GM18868 (cell line): ENCODE measurements around the gene PRKAG2.

Experiments
- ATAC-seq: cut with Tn5 transposase; IDR thresholded peaks from one replicate; pipeline ENCODE4 v1.9.1; 2021; ENCODE audit warnings: mild to moderate bottlenecking, moderate library complexity; ENCODE audit not compliant: unreplicated experiment

The PRKAG2 gene

DNA sequence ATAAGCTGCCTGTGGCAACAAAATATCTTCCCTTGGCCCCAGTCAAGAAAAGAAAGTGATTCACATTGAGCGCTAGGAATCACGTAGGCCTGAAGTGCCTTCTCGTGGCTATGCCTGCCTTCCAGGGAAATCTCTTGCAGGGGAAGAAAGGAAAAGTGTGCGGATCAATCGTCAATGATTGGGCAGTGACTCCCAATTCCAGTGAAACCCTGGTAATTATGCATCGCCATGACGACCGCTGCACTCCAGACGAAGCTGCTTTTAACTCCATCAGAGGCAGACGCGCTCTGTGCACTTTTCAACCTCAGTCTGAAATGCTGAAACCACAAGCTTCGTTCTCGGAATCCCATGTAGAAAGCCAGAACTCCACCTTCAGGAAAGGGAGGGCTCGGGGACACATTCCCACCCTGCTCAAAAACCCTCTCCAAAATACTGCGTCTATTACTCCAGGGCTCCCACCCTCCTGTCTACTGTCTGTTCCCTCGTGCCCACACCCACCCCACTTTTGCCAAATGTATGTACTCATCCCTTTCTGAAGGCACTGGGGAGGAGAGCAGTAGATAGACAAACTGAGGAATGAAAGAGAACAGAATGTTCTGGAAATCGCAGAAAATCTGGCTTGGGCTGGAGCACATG lies 24.2 kb upstream of the PRKAG2 start:
- no peak for ATAC-seq

GRCh38 chr7:151900591-151900985 lies 23.7 kb upstream of the PRKAG2 start:
- no peak for ATAC-seq

DNA sequence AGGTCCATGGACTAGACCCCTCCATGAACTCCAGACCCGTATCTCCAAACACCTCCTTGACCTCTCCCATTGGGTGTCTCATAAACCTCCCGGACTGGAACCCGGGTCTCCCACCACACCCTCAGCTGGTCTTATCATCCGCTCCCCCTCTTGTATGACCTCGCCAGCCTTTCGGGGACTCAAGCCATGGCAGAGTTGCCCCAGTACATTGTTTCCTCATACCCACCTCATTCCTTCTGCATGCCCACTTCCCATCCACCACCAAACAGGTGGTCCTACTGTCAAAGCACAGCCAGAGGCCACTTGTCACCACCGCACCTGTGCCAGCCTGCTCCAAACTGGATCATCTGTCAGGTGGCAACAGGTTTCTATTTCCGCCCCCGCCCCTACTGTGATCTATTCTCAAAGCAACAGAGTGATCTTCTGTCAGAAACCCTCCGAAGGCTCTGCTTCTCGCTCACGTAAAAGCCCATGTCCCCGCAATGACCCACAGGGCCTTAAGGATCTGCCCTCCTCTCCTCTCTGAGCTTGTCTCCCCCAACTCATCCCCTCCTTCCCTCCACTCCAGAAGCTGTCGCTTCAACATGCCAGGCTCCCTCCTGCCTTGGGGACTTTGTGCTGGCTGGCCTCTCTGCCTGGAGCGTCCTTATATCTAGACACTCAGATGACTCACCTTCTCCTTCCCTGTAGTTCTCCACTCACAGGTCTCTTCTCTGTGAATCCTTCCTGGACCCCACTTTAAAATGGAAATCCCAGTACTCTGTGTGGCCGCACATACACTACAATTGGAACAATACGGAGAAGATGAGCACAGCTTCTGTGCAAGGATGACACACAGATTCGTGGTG lies 22.8 kb upstream of the PRKAG2 start:
- ATAC-seq, result no peak

- ATAC-seq, result no peak
These were observed 21.2 kb upstream of the PRKAG2 start for GRCh38 chr7:151897951-151898686.

DNA sequence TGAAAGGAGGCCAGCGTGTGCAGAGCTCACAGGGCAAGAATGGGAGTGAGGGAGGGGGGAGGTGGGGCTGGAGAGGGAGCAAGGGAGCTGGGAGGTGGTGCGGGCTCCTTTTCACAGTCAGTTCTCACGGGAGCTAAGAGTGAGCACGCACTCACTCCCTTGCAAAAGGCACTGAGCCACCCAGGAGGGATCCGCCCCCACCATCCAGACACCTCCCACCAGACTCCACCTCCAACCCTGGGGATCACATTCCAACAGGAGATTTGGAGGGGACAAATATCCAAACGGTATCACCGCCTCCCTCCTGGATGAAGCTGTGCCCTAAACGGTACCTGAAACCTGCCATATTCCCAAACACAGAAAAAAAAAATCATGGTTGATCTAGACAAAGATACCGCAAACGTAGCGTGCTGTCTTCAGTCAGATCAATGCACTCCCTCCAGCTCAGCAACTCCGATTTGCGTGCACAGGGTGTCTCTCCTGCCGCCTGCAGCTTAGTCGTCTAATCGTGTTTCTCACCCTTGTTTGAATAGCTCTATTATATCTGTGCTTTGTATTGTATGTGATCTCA lies 20.3 kb upstream of the PRKAG2 start:
- no peak for ATAC-seq

- ATAC-seq, result no peak
These were observed 19.6 kb upstream of the PRKAG2 start for GRCh38 chr7:151896486-151896885.

GRCh38 chr7:151896086-151896485 lies 19.2 kb upstream of the PRKAG2 start:
- ATAC-seq, result no peak

DNA sequence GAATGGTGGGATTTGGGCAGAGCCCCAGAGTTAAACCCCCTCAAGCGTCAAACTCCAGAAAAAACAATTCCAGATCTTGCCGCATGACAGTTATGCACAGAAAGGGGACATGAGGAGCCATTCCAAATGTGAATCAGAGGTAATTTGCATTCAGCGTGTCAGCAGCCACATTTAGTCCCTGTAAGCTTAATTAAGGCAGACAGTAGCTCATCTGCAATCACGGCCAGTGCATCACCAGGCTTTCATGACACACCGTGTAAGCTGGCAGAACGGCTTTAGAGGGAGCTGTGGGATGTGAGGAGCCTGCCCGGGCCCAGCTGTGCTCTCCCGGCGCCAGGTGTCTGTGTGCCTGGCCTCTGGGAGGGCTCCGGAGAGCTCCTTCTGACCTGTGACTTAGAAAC lies 18.7 kb upstream of the PRKAG2 start:
- no peak for ATAC-seq

GRCh38 chr7:151895008-151895630 lies 18.2 kb upstream of the PRKAG2 start:
- no peak for ATAC-seq

- no peak for ATAC-seq
These were observed 17.4 kb upstream of the PRKAG2 start for GRCh38 chr7:151894111-151895007.

GRCh38 chr7:151893405-151893923 lies 16.5 kb upstream of the PRKAG2 start:
- no peak for ATAC-seq

DNA sequence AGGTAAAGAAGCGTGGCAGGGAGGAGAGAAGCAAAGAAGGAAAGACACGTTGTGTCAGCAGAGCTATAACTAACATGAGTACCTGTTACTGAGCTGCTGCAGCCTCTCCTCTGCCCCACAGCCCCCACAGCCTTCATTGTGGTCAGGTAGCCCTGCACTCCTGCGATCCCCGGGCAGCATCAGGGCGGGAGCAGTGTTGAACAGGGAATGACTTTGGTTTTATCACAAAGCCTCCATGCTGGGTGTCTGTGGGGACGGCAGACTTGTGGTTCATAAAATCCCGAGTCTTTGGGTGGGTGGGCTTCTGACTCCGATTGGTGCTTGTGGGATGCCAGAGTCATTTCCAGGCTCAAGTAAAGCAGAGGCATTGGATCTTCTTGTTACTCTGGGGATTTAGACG lies 14.8 kb upstream of the PRKAG2 start:
- ATAC-seq, result no peak

- ATAC-seq, result no peak
These were observed 14.3 kb upstream of the PRKAG2 start for GRCh38 chr7:151891182-151891581.

DNA sequence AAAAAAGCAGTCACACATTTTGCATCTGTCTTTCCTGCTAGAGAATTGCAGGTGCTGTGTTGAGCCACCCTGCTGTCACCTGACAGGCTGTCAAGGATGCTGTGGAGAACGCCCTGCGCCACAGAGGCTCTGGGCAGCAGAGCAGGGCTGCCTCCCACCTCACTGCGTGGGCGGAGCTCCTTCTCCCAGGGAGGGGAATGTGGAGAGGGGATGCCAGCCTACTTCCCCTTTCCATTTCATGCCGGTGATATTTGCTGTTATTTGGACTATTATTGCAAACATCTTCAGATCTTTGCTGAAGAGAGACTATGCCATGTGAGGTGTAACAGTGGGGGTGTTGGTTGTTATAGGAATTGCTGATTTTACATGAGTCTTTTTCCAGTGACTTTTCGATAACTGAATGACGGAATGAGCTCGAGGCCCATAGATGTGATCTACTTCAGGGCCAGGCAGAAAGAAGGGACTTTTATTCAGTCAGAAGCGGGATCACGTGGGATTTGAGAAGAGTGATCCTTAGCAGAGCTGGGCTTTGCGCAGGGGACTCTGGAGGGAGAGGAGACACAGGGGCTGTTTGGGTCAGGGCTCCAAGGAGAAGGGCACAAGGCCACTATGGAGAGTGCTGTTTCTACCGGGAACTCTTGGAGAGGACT lies 13.6 kb upstream of the PRKAG2 start:
- no peak for ATAC-seq

DNA sequence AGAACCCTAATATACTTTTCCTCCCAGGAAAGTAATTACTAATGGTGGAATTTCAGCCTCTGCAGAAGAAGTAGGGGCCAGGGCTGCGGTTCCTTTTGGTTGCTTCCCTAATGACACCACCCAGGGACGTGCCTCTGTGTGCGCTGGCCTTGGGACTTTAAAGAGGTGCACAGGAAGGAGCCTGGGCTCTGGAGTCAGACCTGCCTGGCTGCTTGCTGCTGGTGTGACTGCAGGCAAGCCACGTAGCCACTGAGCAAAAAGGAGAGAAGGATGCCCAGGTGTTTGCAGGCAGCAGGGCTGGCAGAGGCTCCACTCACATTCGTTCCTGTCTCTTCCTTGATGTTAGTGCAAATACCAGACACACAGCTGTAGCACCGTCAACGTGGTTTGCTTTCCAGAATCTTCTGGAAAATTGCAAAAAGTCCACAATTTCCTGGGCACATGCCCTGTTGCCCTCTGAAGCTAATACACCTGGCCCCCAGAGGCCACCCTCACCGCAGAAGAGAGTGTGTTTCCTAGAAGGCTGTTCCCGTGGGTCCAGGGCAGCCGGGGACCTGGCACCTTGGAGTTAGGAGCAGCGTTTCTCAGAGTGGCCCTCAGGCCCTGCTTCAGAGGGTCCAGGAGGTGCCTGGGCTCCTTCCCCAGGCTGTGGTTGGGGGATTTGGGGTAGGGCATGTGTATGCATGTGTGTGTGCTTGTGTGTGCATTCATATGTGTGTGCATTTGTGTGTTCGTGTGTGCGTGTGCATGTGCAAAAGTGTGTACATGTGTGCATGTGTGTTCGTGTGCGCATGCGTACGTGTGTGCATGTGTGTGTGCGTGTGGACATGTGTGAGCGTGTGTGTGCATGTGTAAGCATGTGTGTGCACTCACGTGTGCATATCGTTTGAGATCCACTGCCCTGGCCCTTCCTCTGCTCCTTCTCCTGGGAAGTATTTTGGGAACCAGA lies 12.8 kb upstream of the PRKAG2 start:
- ATAC-seq, result no peak

DNA sequence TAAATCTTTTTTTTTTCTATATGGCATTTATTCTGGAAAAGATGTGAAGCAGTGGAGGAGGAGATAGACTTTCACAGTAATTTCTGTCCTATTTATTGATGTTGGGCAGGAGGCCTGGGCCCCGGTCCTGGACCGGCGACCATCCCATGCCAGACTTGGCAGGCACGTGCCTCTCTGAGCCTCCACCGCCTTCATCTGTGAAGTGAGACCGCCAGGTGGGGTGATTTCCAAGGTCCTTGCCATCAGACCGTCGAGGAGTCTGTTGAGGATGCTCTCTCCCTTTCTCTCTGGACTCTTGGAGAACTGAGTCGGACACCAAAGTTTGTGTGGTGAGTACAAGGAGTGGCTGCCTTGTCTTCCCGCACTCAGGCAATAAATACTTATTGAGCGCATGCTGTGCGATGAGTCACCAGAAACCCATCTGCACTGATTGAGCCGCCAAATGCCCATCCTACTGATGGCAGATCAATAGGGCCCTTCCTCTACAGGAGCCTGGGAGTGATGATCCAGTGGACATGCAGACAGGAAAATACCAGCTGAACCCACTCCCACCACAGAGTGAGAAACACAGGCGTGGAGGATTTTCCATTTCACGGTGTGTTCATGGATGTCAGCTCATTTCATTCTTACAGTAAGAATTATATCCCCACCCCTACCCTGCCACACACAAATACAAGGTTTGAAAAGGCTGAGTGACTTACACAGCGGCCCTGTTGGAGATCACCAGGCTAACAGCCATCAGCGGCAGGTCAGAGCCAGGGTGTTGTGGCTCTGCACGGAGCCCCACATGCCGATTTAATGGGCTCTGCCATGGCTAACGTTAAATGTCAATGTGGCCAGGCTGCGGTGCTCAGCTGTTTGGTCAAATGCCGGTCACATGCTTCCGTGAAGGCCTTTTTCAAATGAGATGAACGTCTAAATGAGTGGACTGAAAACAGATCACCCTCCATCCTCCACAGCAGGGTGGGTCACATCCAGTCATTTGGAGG lies 11.5 kb upstream of the PRKAG2 start:
- ATAC-seq, result no peak

- ATAC-seq, result no peak
These were observed 9.9 kb upstream of the PRKAG2 start for GRCh38 chr7:151886783-151887182.
